ENCODE data around the gene PIEZO2. TPM values are rescaled to one million over a fixed set of nuclear protein-coding genes. Genes with fewer than 3 reads are reported as not detected.

Gene PIEZO2
- total and polyA plus RNA-seq, 11 donors: 0.04 to 4.9 (median 0.20) TPM; not detected in 2

DNA sequence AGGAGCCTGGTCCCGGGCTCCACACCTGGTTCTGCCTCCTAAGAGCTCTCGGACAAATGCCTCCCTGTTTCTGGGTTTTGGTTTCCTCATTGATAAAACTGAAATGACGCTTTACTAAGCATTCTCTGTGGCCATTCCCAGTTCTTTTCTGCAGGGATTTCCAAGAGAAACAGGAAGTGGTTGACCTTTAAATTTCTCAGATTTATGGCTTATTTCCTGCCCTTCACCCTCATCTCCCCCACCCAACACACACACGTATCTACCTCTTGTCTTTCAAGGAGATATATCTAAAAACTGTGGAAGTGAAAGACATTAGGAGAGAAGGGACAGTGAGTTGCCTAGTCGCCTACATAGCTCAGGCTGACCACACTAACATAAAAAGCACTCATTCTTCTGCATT lies 53.0 kb downstream of the PIEZO2 start:
- Histone ChIP-seq H3K4me1 (peaks cover 0 to 10% (median 0%) of the 10 kb centered on the region in 12 donors), H3K9me3 (no peaks in the 10 kb centered on the region), H3K4me3 (no peak overlapping the region), H3K27me3 (no peaks in the 10 kb centered on the region), H3K27ac (no peak overlapping the region), H3K36me3 (no peaks in the 10 kb centered on the region)
- 41 to 58% (median 45%) methylated on average over 5 of the region's 5 CpGs for WGBS, 4 donors
- DNase-seq (no peak), ATAC-seq (no peak)
- intact Hi-C loops (cut with DNase I): loop anchor here in 1 of 10 donors (10.0 kb wide), 1 partner anchor 358 kb away; no protein-coding TSS in a partner anchor
- TF ChIP-seq POLR2A (IDR thresholded peaks at IDR 0.05): no peak
- TF ChIP-seq, protein P1, sequence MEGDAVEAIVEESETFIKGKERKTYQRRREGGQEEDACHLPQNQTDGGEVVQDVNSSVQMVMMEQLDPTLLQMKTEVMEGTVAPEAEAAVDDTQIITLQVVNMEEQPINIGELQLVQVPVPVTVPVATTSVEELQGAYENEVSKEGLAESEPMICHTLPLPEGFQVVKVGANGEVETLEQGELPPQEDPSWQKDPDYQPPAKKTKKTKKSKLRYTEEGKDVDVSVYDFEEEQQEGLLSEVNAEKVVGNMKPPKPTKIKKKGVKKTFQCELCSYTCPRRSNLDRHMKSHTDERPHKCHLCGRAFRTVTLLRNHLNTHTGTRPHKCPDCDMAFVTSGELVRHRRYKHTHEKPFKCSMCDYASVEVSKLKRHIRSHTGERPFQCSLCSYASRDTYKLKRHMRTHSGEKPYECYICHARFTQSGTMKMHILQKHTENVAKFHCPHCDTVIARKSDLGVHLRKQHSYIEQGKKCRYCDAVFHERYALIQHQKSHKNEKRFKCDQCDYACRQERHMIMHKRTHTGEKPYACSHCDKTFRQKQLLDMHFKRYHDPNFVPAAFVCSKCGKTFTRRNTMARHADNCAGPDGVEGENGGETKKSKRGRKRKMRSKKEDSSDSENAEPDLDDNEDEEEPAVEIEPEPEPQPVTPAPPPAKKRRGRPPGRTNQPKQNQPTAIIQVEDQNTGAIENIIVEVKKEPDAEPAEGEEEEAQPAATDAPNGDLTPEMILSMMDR (IDR thresholded peaks at IDR 0.05): no peak

DNA sequence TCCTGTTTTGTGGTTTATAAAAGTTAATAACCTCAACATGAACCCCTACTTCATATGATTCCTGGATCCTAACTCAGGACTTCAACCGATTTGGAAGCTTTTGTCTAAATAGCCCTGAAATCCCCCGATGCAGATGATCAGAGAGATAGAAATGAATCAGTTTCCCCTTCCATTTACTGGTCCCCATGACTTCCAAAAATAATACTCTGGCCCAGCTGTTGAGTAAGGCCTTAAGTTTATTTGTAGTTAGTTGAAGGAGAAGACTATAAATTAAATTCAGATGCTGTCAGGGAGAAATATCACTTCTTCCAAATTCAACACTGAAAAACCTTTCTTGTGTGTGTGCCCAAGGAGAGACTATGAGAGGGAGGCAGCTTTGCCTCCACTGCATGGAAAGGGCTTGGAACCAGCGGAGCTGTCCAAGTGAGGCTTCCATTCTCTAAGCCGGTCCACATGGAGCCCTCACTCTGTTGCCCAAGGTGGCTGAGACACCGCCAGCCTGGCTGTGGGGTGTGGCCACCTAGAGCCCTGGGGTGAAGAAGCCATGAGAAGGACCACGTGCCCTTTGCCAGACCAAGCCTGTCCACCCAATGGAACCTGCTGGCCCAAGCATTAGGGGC lies 53.6 kb downstream of the PIEZO2 start:
- ATAC-seq (no peak), DNase-seq (no peak)
- WGBS, 4 donors: 75 to 93% (median 89%) methylated on average over 5 to 6 of the region's 6 CpGs
- Histone ChIP-seq H3K27me3 (no peaks in the 10 kb centered on the region), H3K36me3 (no peaks in the 10 kb centered on the region), H3K27ac (no peak overlapping the region), H3K9me3 (no peaks in the 10 kb centered on the region), H3K4me1 (peaks cover 0 to 10% (median 0%) of the 10 kb centered on the region in 12 donors), H3K4me3 (no peak overlapping the region)
- TF ChIP-seq POLR2A (IDR thresholded peaks at IDR 0.05): no peak
- TF ChIP-seq, protein P1 (IDR thresholded peaks at IDR 0.05): no peak
- intact Hi-C loops (cut with DNase I): loop anchor here in 1 of 10 donors (10.0 kb wide), 1 partner anchor 359 kb away; no protein-coding TSS in a partner anchor

DNA sequence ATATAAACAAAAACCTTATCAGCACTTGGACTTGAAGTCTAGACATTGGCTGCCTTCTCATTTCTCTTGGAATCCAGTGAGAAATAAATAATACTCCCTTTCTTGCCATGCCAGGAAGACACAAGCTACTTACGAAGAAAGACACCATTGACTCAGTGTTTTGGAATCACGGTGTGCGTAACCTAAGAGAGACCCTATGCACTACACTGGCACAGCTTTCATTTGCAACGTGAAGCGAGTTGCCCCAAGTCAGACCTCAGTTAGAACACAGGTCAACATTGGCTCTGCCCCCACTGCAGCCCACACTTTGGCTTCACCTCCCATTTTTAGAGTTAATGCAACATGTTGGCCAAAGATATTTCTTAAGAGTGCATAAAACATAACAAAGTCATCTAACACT lies 54.2 kb downstream of the PIEZO2 start:
- intact Hi-C loops (cut with DNase I): loop anchor here in 1 of 10 donors (10.0 kb wide), 1 partner anchor 360 kb away; no protein-coding TSS in a partner anchor
- H3K36me3 ChIP-seq: no peaks in the 10 kb centered on the region
- no peak for ATAC-seq
- DNase-seq: no peak
- peaks cover 0 to 1% (median 0%) of the 10 kb centered on the region in 9 donors for H3K27me3 ChIP-seq
- H3K27ac ChIP-seq: no peak overlapping the region
- H3K9me3 ChIP-seq: no peaks in the 10 kb centered on the region
- TF ChIP-seq, protein P1 (IDR thresholded peaks at IDR 0.05): no peak
- TF ChIP-seq POLR2A (IDR thresholded peaks at IDR 0.05): no peak
- H3K4me3 ChIP-seq: no peak overlapping the region
- peaks cover 0 to 11% (median 0%) of the 10 kb centered on the region in 12 donors for H3K4me1 ChIP-seq
- 91 to 96% (median 94%) methylated on average over 5 of the region's 5 CpGs for WGBS, 4 donors

DNA sequence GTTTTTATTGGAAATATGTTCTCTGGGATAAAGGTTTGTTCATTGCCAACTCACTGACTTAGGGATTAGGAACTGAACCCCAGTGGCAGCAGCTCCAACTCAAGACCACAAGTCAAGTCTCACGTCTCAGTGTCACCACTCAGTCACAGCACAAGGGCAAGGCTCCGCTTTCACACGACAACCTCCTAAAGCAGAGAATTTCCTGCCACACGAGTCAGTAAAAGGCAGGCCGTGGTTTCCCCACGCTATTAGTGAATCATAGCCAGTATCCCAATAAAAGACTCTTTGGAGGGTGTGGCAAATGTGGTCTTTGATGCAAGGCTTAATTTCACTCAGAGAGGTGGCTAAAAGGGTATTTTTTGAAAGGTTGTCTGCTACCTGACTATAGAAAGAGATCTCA lies 57.6 kb downstream of the PIEZO2 start:
- Histone ChIP-seq H3K27me3 (peaks cover 0 to 6% (median 0%) of the 10 kb centered on the region in 9 donors), H3K27ac (no peak overlapping the region), H3K4me3 (no peak overlapping the region), H3K36me3 (no peaks in the 10 kb centered on the region), H3K4me1 (peaks cover 0 to 16% (median 0%) of the 10 kb centered on the region in 12 donors), H3K9me3 (no peaks in the 10 kb centered on the region)
- 78 to 80% (median 79%) methylated on average over 6 of the region's 6 CpGs for WGBS, 4 donors
- DNase-seq (no peak), ATAC-seq (no peak)
- no peak for TF ChIP-seq POLR2A (IDR thresholded peaks at IDR 0.05)
- TF ChIP-seq, protein P1 (IDR thresholded peaks at IDR 0.05): no peak
- intact Hi-C loops (cut with DNase I): loop anchor here in 1 of 10 donors (10.0 kb wide), 1 partner anchor 363 kb away; no protein-coding TSS in a partner anchor

Measured in heart left ventricle (tissue), 16 donors.